SK-MEL-5 (cell line): ENCODE results near the gene NPIPB8. TPM values are rescaled to one million over a fixed set of nuclear protein-coding genes. Genes with fewer than 3 reads are reported as not detected.
"Not testable (repeated sequence)": the region's sequence is repeated elsewhere in the genome, so short reads cannot be mapped to it uniquely, and the experiment has no call there.

ENCODE experiments used
- DNase-seq: peaks from one replicate; pipeline ENCODE4 v3.0.0-alpha.2; 2016; ENCODE audit warnings: low read depth, low spot score
- in situ Hi-C: cut with HindIII; loops from 2 replicates; pipeline ENCODE4 v1.10.0; 2016; ENCODE audit warnings: low sequenced_read_pairs, high pct_unique_total_duplicates, low pct_unique_long_range_greater_than_20kb
- total RNA-seq: library from RNA; depleted of rRNA; stranded (reverse); fragments of >200 nt; shearing (Covaris generic); gene quantifications from 2 replicates; pipeline ENCODE4 v1.2.3, GENCODE V29; 2014

Gene NPIPB8
- total RNA-seq, 1 experiment from 2014 or later, result not detected

DNA sequence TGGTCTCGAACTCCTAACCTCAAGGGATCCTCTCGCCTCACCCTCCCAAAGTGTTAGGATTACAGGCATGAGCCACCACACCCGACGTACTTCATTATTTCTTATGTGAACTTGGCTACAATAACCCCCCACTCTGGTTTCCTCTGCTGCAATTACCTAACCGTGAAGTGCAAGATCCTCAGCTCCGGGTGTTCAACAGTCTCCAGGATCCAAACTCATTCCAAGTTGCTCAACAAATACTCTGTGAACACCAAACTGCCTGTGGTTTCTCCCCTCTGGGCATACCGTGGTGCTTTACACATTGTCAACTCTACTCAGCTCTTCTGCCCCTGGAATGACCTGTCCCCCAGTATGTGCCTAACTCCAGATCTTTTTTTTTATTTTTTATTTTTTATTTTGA is 21.2 kb upstream of the NPIPB8 start:
- in situ Hi-C loops, result no loop called here
- no peak for DNase-seq

DNA sequence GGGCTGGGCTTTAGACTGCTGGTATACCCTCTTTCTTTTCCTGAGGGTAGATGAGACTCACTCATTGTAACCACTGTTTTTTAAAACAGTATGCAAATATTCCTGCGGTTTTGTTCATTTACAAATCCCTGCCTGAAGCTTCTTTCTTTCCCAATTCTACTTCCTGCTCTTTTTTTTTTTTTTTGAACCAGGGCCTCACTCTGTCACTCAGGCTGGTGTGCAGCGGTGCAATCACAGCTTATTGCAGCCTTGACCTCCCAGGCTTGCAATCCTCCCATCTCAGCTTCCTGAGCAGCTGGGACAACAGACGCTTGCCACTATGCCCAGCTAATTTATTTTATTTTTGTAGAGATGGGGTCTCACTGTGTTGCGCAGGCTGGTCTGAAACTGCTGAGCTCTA is 20.0 kb upstream of the NPIPB8 start:
- no peak for DNase-seq
- in situ Hi-C loops, result no loop called here

DNA sequence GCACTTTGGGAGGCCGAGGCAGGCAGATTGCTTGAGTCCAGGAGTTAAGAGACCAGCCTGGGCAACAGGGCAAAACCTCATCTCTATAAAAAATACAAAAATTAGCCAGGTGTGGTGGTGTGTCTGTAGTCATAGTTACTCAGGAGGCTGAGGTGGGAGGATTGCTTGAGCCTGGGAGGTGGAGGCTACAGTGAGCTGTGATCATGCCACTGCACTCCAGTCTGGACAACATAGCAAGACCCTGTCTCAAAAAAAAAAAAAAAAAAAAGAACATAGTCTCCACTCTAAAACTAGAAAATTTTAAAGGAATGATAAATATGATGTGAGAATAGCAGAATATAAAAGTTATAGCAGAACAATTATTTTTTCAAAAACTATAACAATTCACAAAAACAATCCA is 17.5 kb upstream of the NPIPB8 start:
- DNase-seq, in situ Hi-C loops: not testable (repeated sequence)

DNA sequence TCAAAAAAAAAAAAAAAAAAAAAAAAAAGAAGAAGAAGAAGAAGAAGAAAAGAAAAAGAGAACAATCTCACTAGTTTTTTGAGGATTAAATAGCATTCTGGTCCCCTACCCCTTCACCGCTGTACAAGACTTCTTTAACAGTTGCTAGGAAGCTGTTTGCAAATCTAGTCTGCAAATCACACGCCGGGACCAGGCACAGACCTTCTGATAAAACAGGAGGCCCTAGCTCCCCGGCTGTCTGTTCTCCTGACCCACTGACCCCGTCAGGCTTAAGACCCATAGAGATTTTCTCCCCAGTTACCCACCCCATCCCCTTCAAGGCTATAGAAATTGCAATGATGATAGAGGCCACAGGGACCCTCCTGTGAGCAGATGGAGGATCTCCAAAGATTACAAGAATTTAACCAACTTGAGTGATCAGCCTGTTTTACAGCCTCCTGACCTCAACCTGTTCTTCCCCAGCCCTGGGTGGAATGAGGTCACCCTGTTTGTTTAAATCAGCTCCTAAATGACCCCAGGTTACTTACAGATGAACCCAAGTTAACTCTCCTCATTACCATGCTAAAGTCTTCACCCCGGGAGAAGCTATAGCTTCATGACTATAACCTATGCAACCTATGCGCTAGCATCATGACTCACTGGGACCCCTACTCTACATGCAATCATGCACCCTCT is 16.2 kb upstream of the NPIPB8 start:
- DNase-seq, result no peak
- in situ Hi-C loops, result no loop called here

DNA sequence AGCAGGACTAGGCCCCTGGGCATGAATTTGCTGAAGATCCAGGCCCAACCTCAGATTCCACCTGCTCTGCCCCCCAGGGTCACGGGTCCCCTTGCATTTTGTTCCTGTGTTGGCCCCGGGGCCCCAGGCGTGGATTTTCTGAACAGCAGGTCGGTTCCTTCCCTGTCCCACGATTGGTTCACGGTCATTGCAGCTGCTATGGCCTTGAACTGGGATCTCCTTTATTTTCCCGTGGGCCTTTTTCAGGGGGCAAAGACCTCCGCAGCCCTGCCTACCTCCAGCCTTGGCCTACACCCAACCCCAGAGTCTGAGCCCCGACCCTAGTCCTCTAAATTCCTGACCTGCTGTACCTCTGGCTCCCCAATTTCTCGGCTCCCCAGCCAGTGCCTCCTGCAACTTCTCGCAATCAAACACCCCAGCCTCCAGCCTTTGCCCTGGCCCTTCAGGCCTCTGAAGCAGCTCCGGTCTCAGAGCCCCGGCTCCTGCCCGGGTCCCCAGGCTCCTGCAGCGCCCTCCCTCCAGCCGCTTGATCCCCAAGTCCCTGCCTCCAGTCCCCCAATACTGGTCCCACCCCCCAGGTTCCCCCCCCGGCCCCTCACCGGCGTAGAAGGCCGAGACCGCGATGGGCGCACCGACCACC is 15.2 kb upstream of the NPIPB8 start:
- in situ Hi-C loops, result not testable (repeated sequence)

DNA sequence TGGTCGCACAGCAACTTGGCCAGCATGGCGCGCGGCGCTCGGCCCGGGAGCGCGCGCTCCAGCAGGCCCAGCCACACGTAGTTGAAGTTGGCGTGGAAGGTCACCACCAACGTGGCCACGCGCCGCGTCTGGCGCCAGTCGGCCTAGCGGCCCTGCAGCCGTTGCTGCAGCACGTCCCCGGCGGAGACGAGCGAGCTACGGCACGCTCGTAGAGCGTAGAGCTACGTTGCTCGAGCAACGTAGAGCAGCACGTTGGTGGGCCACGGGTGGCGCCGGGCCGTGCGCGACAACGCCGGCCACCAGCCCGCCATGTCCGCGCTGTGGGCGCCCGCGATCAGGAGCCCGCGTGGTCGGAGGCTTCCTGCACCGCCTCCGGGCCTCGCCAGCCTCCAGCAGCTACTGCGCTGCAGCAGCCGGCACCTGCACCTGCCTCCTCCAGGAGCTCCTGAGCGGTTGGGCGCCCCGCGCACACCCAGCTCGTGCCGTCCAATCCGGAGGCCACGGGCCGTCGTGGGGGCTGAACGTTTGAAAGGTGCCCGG is 14.6 kb upstream of the NPIPB8 start:
- in situ Hi-C loops, result no loop called here
- no peak for DNase-seq

More for the DNA sequence above, 15.2 kb upstream of the NPIPB8 start:
- DNase-seq, result not testable (repeated sequence)

DNA sequence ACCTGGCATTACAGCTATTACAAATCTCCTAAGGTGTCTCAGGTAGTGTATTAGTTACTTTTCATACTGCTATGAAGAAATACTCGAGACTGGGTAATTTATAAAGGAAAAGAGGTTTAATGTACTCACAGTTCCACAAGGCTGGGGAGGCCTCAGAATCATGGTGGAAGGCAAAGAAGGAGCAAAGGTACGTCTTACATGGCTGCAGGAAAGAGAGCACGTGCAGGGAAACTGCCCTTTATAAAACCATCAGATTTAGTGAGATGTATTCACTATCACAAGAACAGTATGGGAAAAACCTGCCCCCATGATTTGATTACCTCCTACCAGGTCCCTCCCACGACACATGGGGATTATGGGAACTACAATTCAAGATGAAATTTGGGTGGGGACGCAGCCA is 7.0 kb upstream of the NPIPB8 start:
- DNase-seq, in situ Hi-C loops: not testable (repeated sequence)

DNA sequence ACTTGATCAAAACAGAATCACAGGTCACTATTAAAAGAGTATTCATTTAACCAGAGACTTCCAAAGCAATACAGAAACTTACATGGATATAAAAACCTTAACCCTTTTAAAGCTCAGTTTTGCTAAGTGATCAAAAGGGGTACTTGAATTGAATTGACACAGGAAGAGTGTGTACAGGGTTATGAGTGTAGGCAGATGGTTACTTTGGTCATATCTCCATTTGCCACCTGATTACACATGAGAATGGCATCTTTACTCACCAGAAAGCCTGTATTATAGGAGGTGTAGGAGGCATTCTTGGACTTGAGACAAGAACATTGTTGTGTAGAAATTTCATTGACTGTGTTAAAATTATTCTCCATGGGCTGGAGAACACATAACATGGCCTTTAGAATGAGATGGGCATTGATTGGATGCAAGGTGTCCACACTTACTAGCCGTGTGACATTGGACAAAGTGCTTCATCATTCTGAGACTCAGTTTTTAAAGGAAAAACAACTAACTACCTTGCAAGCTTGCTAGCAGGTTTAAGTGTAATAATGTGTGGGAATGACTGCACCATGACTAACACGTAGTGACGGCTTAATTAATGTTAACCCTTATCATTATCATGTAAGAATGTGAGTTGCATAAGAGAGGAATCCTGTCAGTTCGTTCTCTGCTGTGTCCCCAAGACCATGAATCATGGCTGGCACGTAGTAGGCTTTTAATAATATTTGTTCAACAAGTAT is 1.6 kb upstream of the NPIPB8 start:
- DNase-seq, in situ Hi-C loops: not testable (repeated sequence)

DNA sequence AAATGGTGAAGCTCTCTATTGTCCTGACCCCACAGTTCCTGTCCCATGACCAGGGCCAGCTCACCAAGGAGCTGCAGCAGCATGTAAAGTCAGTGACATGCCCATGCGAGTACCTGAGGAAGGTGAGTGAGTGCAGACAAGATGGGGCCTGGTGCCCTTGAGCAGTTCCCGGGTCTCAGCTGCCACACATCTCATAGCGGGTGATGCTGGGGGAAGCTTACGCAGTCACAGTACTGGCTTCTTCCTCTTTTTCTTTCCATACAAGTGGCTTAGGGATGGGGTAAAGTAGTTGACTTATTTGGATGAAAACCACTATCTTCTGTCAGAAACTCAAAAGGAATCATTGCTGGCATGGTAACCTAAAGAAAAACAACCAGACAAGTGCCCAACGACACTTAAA is 494 bp downstream of the NPIPB8 start:
- in situ Hi-C loops, DNase-seq: not testable (repeated sequence)

DNA sequence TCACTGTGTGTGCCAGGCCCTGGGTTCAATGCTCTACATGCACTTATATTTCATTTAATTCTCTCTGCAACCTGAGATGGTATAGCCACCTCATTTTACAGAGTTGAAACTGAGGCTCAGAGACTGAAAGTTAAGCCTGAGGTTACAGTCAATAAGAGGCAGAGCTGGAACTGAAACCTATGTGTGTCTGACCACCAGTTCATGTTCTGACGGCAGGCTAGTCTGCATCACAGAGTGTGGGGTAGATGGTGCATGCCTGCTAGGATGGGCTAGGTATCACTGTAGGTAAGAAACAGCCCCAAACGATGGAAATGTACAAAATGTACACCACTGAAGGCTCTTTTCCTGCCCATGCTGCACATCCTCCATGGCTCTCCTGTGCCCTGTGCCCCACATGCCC is 2.1 kb downstream of the NPIPB8 start:
- in situ Hi-C loops, DNase-seq: not testable (repeated sequence)

DNA sequence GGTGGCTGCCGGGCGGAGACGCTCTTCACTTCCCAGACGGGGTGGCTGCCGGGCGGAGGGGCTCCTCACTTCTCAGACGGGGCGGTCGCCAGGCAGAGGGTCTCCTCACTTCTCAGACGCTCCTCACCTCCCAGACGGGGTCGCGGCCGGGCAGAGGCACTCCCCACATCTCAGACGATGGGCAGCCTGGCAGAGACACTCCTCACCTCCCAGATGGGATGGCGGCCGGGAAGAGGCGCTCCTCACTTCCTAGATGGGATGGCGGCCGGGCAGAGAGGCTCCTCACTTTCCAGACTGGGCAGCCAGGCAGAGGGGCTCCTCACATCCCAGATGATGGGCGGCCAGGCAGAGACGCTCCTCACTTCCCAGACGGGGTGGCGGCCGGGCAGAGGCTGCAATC is 28.4 kb downstream of the NPIPB8 start:
- in situ Hi-C loops, DNase-seq: not testable (repeated sequence)

DNA sequence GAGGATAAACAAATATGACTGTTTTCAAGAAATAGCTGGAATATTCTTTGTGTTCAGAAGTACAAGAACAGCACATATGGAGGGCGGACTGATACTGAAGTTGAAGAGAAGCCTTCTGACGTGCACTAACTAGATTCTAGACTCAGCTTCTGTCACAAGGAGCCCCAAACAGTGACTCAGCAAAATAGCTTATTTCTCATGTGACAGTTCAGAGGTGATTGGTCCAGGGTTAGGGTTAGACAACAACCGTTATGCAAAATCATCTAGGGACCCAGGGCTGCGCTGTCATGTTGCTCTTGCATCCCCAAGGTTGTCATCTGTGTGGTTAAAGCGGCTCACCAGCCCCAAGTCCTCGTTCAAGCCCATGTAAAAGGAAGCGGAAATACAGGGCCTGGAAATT is 29.6 kb downstream of the NPIPB8 start:
- in situ Hi-C loops, DNase-seq: not testable (repeated sequence)

DNA sequence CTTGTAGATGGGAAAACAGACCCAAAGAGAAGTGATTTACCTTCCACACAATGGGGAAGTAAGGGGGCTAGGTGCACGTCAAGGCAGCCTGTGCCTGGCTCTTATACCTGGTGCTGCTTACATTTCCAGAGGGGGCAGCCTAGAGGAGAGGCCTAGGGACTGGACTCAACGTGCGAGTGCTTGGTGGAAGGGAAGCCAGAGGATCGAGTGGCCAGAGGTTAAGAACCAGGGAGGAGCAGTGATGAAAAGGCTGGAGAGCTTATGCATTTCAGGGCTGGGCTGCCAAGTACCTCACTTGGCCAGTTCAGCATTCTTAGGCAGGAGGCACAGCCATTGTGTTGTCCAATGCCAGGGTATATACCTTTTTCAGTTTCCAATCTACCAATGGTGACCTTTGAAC is 30.3 kb downstream of the NPIPB8 start:
- DNase-seq, in situ Hi-C loops: not testable (repeated sequence)

DNA sequence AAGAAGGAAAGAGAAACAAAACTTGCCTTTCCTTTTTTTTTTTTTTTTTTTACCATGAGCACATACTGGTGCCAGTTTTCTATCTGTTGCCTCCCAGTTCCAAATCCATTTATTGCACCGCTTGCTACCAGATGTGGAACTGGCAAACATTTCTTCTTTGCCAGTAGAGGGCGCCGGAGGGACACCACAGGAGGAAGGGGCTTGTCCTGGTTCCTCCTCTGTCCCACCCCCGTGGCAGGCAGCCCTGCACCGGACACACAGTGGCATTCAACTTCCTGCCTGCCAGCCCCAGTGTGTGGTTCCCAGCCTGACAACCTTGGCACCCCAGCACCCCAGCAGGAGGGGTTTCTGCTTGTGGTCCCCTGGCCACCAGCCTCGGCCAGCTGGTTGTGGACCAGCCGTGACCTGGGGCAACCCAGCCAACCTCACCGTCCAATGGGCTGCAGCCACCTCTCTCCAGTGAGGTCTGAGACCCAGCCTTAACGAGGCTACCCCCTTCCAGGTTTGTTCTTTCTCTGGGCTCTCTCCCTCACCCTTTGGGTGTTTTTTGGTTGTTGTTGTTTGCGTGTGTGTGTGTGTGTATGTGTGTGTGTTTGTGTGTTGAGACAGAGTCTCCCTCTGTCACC is 50.6 kb downstream of the NPIPB8 start:
- in situ Hi-C loops, DNase-seq: not testable (repeated sequence)

DNA sequence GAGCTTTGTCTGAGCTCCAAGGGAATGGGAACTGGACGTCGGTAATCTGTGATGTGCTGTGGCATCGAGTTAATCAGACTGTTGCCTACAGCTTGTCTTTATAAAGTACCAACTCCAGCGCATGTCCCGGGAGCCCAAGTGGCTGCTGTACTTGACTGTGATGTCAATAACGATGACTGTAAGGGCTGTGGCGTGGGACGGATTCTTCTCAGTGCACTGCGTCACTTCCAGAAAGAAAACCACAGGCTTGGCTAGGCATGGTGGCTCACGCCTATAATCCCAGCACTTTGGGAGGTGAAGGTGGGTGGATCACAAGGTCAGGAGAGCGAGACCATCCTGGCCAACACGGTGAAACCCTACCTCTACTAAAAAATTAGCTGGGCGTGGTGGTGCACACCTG is 51.6 kb downstream of the NPIPB8 start:
- in situ Hi-C loops, DNase-seq: not testable (repeated sequence)

DNA sequence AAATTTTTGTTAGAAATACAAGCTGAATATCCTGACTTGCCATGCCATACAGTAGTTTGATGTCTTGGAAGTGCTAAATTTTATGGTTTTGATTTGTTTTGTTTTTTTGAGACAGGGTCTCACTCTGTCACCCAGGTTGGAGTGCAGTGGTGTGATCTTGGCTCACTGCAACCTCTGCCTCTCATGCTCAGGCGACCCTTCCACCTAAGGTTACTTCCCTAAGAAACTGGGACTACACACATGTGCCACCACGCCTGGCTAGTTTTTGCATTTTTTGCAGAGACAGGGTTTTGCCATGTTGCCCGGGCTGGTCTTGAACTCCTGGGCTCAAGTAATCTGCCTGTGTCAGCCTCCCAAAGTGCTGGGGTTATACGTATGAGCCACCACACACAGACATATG is 53.9 kb downstream of the NPIPB8 start:
- in situ Hi-C loops, DNase-seq: not testable (repeated sequence)

DNA sequence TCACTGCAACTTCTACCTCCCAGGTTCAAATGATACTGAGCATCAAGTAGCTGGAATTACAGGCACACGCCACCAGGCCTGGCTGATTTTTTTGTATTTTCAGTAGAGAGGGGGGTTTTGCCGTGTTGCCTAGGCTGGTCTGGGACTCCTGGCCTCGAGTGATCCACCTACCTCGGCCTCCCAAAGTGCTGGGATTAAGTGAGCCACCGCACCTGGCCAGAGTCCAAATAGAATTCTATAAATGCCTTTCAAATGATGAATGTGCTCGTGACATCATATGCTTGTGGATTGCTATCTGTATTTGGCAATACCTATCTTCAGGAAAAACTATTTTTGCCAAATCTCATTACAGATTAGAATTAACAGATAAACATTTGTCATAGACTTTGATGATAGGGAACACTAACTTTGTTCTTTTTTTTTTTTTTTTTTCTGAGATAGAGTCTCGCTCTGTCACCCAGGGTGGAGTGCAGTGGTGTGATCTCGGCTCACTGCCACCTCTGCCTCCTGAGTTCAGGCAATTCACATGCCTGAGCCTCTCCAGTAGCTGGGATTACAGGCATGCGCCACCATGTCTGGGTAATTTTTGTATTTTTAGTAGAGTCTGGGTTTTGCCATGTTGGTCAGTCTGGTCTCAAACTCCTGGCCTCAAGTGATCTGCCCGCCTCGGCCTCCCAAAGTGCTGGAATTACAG is 55.5 kb downstream of the NPIPB8 start:
- DNase-seq, in situ Hi-C loops: not testable (repeated sequence)
